HL-60/S4 (cell line): ENCODE data around the gene CLBA1.

ENCODE experiments used
- in situ Hi-C: fragments of 300-500 bp; cut with MboI; formaldehyde crosslinking; loops from 2 replicates; pipeline ENCODE4 v1.14.3; 2022; ENCODE audit warnings: low sequenced_read_pairs

CLBA1 gene

GRCh38 chr14:105043641-105044040 lies 58.1 kb downstream of the CLBA1 start:
- in situ Hi-C loops, result no loop called here
